SK-N-SH treated with all-trans-retinoic acid at 6 μM for 48 hours (cell line): ENCODE data around the gene ADSS1.

ENCODE experiments used
- ATAC-seq: fragments of 200-7000 bp; cut with Tn5 transposase; 3 replicates; pipeline ENCODE4 v1.9.1; 2020; ENCODE audit warnings: mild to moderate bottlenecking, moderate library complexity
- ARNTL ChIP-seq: fragments of 450-650 bp; formaldehyde crosslinking; IDR thresholded peaks from 2 replicates; pipeline ENCODE4 v1.5.0; 2020; ENCODE audit warnings: low read depth, mild to moderate bottlenecking, moderate library complexity, borderline replicate concordance
- BACH2 ChIP-seq: fragments of 250-450 bp; sonication (Bioruptor Pico); IDR thresholded peaks from 2 replicates; pipeline ENCODE4 v1.9.0; 2021; ENCODE audit warnings: mild to moderate bottlenecking, borderline replicate concordance
- CSDC2 ChIP-seq: fragments of 250-450 bp; sonication (Bioruptor Pico); IDR thresholded peaks from 2 replicates; pipeline ENCODE4 v1.5.0; 2020; ENCODE audit warnings: mild to moderate bottlenecking, moderate library complexity
- ESRRG ChIP-seq: fragments of 250-450 bp; sonication (Bioruptor Pico); IDR thresholded peaks from 2 replicates; pipeline ENCODE4 v1.6.1; 2021; ENCODE audit warnings: mild to moderate bottlenecking
- GLIS3 ChIP-seq: fragments of 250-450 bp; sonication (Bioruptor Pico); IDR thresholded peaks from 2 replicates; pipeline ENCODE4 v1.5.0; 2020; ENCODE audit warnings: mild to moderate bottlenecking, moderate library complexity
- ISL1 ChIP-seq: fragments of 250-450 bp; sonication (Bioruptor Pico); IDR thresholded peaks from 2 replicates; pipeline ENCODE4 v2.1.2; 2022; ENCODE audit warnings: mild to moderate bottlenecking, moderate library complexity
- OSR1 ChIP-seq: fragments of 250-450 bp; sonication (Bioruptor Pico); IDR thresholded peaks from 2 replicates; pipeline ENCODE4 v1.8.0; 2022; ENCODE audit warnings: moderate library complexity, mild to moderate bottlenecking, inconsistent platforms
- PPARA ChIP-seq: fragments of 250-450 bp; sonication (Bioruptor Pico); IDR thresholded peaks from 2 replicates; pipeline ENCODE4 v1.5.0; 2020; ENCODE audit warnings: mild to moderate bottlenecking, borderline replicate concordance
- RARB ChIP-seq: fragments of 250-450 bp; sonication (Bioruptor Pico); IDR thresholded peaks from 2 replicates; pipeline ENCODE4 v1.8.0; 2021; ENCODE audit warnings: mild to moderate bottlenecking, moderate library complexity
- SNAI2 ChIP-seq: fragments of 250-450 bp; sonication (Bioruptor Pico); IDR thresholded peaks from 2 replicates; pipeline ENCODE4 v1.5.0; 2020; ENCODE audit warnings: mild to moderate bottlenecking, moderate library complexity
- TCF4 ChIP-seq: fragments of 250-450 bp; sonication (Bioruptor Pico); IDR thresholded peaks from 2 replicates; pipeline ENCODE4 v1.8.0; 2021; ENCODE audit warnings: mild to moderate bottlenecking, moderate library complexity, borderline replicate concordance
- TOX ChIP-seq: fragments of 250-450 bp; sonication (Bioruptor Pico); IDR thresholded peaks from 2 replicates; pipeline ENCODE4 v1.8.0; 2021; ENCODE audit warnings: mild to moderate bottlenecking, moderate library complexity, borderline replicate concordance
- ZC3H10 ChIP-seq: fragments of 250-450 bp; sonication (Bioruptor Pico); IDR thresholded peaks from 2 replicates; pipeline ENCODE4 v1.5.1; 2021; ENCODE audit warnings: mild to moderate bottlenecking, moderate library complexity
- ZFP3 ChIP-seq: fragments of 250-450 bp; sonication (Bioruptor Pico); IDR thresholded peaks from 2 replicates; pipeline ENCODE4 v1.5.0; 2020; ENCODE audit warnings: mild to moderate bottlenecking, moderate library complexity
- ZFP30 ChIP-seq: fragments of 450-650 bp; formaldehyde crosslinking; IDR thresholded peaks from 2 replicates; pipeline ENCODE4 v1.5.0; 2022; ENCODE audit warnings: mild to moderate bottlenecking, moderate library complexity
- ZNF565 ChIP-seq: fragments of 450-650 bp; formaldehyde crosslinking; conservative IDR thresholded peaks from 2 replicates; pipeline ENCODE4 v1.5.0; 2020; ENCODE audit warnings: low read depth, mild to moderate bottlenecking, moderate library complexity
- ZNF70 ChIP-seq: fragments of 450-650 bp; formaldehyde crosslinking; IDR thresholded peaks from 2 replicates; pipeline ENCODE4 v1.5.0; 2020; ENCODE audit warnings: mild to moderate bottlenecking, moderate library complexity
- ZNF8 ChIP-seq: fragments of 450-650 bp; formaldehyde crosslinking; IDR thresholded peaks from 2 replicates; pipeline ENCODE4 v1.5.0; 2020; ENCODE audit warnings: mild to moderate bottlenecking, moderate library complexity
- TF ChIP-seq, protein P1 (sequence below): fragments of 250-450 bp; sonication (Bioruptor Pico); IDR thresholded peaks from 2 replicates; pipeline ENCODE4 v1.5.1; 2020; ENCODE audit warnings: low read depth, mild to moderate bottlenecking, moderate library complexity
- TF ChIP-seq, protein P2 (sequence below): fragments of 250-450 bp; sonication (Bioruptor Pico); IDR thresholded peaks from 2 replicates; pipeline ENCODE4 v1.8.0; 2020; ENCODE audit warnings: mild to moderate bottlenecking, moderate library complexity, borderline replicate concordance
- TF ChIP-seq, protein P3 (sequence below): fragments of 250-450 bp; sonication (Bioruptor Pico); IDR thresholded peaks from 2 replicates; pipeline ENCODE4 v1.8.0; 2021; ENCODE audit warnings: low read depth, mild to moderate bottlenecking, moderate library complexity, borderline replicate concordance
- TF ChIP-seq, protein P4 (sequence below): fragments of 250-450 bp; sonication (Bioruptor Pico); IDR thresholded peaks from 2 replicates; pipeline ENCODE4 v1.5.1; 2021; ENCODE audit warnings: mild to moderate bottlenecking, moderate library complexity

Gene ADSS1

DNA sequence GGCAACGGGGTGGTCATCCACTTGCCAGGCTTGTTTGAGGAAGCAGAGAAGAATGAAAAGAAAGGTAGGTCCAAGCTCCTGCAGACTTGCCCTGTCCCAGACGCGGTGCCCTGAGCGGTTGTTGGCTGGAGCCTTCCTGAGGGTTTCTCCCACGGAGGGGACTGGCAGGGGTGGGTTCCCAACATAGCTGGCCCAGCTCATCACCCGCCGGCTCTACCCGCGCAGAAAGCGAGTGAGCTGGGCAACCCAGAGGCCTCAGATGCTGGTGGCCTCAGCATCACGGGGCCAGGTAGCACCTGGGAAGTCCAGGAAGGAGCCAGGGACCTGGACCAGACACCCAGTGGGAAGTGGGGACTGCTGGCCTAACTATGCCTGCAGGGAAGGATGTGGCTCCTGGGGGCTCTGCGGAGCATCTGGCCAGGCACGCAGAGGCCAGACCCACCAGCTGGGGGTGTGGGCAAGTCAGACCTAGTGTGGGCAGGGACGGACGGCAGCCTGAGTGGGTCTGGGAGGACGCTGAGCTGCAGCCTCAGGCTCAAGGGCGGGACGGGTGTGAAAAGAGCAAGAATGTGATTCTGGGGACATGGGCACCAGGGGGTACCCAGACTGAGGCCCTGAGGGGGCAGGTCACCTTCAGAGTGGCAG, 14.5 kb downstream of the ADSS1 start:
- TF ChIP-seq ESRRG (CRISPR knock-in tag) (no peak), ZNF70 (CRISPR knock-in tag) (no peak), TOX (CRISPR knock-in tag) (no peak), ZC3H10 (CRISPR knock-in tag) (no peak), ZFP30 (CRISPR knock-in tag) (no peak), ISL1 (CRISPR knock-in tag) (no peak)
- TF ChIP-seq, all 23 proteins: peak for 0
- no peak for ATAC-seq

DNA sequence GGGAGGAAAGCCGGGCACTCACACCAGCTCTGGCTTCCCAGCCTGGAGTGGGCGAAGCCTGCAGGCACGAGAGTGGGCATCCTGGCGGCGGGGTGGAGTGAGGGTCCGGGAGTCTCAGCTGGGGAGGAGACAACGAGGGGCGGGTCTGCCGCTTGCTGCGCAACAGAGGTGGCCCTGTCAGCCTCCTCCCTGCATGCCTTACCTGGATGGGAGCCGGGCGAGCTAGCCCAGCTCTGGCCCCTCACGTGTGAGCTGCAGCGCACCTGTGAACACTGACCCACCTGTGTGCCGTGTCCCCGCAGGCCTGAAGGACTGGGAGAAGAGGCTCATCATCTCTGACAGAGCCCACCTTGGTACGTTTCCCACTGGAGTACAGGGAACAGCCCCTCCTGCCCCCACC, 15.0 kb downstream of the ADSS1 start:
- no peak for ATAC-seq
- TF ChIP-seq ZNF70 (CRISPR knock-in tag) (no peak), BACH2 (CRISPR knock-in tag) (no peak), ARNTL (no peak), ZFP30 (CRISPR knock-in tag) (no peak), TOX (CRISPR knock-in tag) (no peak), ZNF565 (CRISPR knock-in tag) (no peak), TCF4 (CRISPR knock-in tag) (no peak)
- TF ChIP-seq, protein P1, sequence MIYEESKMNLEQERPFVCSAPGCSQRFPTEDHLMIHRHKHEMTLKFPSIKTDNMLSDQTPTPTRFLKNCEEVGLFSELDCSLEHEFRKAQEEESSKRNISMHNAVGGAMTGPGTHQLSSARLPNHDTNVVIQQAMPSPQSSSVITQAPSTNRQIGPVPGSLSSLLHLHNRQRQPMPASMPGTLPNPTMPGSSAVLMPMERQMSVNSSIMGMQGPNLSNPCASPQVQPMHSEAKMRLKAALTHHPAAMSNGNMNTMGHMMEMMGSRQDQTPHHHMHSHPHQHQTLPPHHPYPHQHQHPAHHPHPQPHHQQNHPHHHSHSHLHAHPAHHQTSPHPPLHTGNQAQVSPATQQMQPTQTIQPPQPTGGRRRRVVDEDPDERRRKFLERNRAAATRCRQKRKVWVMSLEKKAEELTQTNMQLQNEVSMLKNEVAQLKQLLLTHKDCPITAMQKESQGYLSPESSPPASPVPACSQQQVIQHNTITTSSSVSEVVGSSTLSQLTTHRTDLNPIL (CRISPR knock-in tag) = no peak

DNA sequence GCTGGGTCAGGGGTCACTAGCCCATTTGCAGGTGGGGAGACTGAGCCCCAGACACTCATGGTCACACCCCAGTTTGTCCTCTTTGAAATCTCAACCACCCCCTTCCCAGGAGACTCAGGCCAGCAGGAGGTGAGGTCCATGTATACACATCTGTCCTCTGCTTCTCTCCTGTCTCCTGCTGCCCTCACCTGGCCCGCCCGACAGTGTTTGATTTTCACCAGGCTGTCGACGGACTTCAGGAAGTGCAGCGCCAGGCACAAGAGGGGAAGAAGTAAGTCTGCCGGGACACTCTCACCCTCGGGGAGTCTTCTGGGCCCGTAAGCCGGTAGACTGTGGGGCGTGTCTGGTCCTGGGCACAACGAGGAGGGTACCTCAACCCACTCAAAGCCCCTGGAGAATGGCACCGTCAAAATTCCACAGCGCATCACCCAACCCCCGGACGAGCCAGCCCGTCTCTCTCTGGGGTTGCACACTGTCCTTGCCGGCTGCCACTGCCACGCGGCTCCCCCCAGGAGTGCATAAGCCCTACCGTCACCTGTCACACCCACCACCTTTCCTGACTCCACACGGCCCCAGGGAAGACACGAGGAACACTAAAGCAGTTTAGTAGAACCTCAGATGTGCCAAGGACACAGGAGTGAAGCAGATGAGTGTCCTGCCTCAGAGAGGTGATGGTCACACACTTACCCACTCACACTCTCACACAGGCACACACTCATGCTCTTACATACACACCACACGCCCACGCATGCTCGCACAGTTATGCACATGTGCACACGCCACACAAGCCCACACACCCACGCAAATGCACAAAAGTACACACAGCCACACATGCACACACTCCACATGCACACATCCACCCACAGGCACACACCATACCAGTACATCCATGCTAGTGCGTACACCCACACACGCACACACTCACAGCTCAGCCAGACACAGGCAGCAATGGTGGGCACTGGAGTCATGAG, 15.8 kb downstream of the ADSS1 start:
- ATAC-seq = no peak
- TF ChIP-seq BACH2 (CRISPR knock-in tag) (no peak), PPARA (no peak), ZC3H10 (CRISPR knock-in tag) (no peak), RARB (CRISPR knock-in tag) (no peak), CSDC2 (no peak), ZNF565 (CRISPR knock-in tag) (no peak), GLIS3 (no peak), TOX (CRISPR knock-in tag) (no peak), ZFP3 (CRISPR knock-in tag) (no peak), ZNF8 (CRISPR knock-in tag) (no peak), ESRRG (CRISPR knock-in tag) (no peak)
- TF ChIP-seq, protein P2, sequence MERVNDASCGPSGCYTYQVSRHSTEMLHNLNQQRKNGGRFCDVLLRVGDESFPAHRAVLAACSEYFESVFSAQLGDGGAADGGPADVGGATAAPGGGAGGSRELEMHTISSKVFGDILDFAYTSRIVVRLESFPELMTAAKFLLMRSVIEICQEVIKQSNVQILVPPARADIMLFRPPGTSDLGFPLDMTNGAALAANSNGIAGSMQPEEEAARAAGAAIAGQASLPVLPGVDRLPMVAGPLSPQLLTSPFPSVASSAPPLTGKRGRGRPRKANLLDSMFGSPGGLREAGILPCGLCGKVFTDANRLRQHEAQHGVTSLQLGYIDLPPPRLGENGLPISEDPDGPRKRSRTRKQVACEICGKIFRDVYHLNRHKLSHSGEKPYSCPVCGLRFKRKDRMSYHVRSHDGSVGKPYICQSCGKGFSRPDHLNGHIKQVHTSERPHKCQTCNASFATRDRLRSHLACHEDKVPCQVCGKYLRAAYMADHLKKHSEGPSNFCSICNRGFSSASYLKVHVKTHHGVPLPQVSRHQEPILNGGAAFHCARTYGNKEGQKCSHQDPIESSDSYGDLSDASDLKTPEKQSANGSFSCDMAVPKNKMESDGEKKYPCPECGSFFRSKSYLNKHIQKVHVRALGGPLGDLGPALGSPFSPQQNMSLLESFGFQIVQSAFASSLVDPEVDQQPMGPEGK (CRISPR knock-in tag) = no peak
- TF ChIP-seq, protein P3, sequence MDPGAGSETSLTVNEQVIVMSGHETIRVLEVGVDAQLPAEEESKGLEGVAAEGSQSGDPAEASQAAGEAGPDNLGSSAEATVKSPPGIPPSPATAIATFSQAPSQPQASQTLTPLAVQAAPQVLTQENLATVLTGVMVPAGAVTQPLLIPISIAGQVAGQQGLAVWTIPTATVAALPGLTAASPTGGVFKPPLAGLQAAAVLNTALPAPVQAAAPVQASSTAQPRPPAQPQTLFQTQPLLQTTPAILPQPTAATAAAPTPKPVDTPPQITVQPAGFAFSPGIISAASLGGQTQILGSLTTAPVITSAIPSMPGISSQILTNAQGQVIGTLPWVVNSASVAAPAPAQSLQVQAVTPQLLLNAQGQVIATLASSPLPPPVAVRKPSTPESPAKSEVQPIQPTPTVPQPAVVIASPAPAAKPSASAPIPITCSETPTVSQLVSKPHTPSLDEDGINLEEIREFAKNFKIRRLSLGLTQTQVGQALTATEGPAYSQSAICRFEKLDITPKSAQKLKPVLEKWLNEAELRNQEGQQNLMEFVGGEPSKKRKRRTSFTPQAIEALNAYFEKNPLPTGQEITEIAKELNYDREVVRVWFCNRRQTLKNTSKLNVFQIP (CRISPR knock-in tag) = no peak
- TF ChIP-seq, protein P1 (CRISPR knock-in tag) = no peak

DNA sequence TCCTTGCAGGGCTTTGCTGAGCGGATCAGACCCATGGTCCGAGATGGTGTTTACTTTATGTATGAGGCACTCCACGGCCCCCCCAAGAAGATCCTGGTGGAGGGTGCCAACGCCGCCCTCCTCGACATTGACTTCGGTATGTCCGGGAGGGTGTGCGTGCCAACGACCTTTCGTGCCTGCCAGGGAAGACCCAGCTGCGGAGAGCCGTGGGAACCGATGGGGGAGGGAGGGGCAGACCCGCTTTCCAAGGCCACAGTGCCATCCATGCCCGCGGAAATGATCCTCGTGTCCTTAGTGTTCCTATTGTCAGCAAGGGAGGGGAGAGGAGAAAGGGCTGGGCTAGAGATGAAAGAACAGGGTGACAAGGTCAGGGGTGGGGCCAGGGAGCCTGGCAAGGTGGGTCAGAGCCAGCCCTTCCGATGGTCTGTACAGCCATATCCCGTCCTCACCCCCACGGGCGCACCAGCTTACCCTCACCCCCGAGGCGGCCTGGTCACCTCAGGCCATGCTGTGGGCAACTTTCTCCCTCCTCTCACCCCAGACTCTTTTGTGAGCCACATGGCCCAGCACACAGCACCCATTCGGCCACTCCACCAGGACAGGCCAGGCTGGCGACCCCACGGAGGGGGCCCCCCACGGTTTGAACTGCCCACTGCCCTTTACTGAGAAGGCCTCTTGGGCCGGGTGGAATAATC, 17.2 kb downstream of the ADSS1 start:
- no peak for ATAC-seq
- TF ChIP-seq BACH2 (CRISPR knock-in tag) = no peak
- TF ChIP-seq ZNF8 (CRISPR knock-in tag) = no peak
- TF ChIP-seq ZNF565 (CRISPR knock-in tag) = no peak
- no peak for TF ChIP-seq ZFP3 (CRISPR knock-in tag)
- no peak for TF ChIP-seq SNAI2
- no peak for TF ChIP-seq OSR1 (CRISPR knock-in tag)
- no peak for TF ChIP-seq CSDC2
- no peak for TF ChIP-seq TCF4 (CRISPR knock-in tag)
- TF ChIP-seq ZNF70 (CRISPR knock-in tag) = no peak
- TF ChIP-seq RARB (CRISPR knock-in tag) = no peak
- TF ChIP-seq, protein P2 (CRISPR knock-in tag) = no peak
- TF ChIP-seq, protein P4, sequence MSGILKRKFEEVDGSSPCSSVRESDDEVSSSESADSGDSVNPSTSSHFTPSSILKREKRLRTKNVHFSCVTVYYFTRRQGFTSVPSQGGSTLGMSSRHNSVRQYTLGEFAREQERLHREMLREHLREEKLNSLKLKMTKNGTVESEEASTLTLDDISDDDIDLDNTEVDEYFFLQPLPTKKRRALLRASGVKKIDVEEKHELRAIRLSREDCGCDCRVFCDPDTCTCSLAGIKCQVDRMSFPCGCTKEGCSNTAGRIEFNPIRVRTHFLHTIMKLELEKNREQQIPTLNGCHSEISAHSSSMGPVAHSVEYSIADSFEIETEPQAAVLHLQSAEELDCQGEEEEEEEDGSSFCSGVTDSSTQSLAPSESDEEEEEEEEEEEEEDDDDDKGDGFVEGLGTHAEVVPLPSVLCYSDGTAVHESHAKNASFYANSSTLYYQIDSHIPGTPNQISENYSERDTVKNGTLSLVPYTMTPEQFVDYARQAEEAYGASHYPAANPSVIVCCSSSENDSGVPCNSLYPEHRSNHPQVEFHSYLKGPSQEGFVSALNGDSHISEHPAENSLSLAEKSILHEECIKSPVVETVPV (CRISPR knock-in tag) = no peak
